Measurements from ENCODE around the gene GABBR2. TPM values are rescaled to one million over a fixed set of nuclear protein-coding genes. Genes with fewer than 3 reads are reported as not detected.

The GABBR2 gene
- polyA plus RNA-seq, 1 of the 3 experiments (the other 2 are of a cell fraction): not detected

GRCh38 chr9:98438666-98439065, 270.1 kb downstream of the GABBR2 start:
- WGBS (ENCODE audit: low lambda C conversion rate): 24% methylated on average over 3 of the region's 3 CpGs
- H3F3A ChIP-seq (replicated peaks; ENCODE audit: insufficient read depth): no peaks in the 10 kb centered on the region
- H3K79me2 ChIP-seq (ENCODE audit: insufficient read depth): no peaks in the 10 kb centered on the region
- ChIA-PET POLR2A (no interaction called here), CTCF (interaction anchor here (0.8 kb wide), 1 partner anchor 123 kb away, joined by 3 read pairs; no protein-coding TSS in a partner anchor)
- no peak overlapping the region for H3K27ac ChIP-seq (ENCODE audit: low read depth in 2 of 2, low read length in 1 of 2)
- no peaks in the 10 kb centered on the region for H3K9me2 ChIP-seq
- no peaks in the 10 kb centered on the region for H3K9me3 ChIP-seq
- no peak overlapping the region for H3K4me3 ChIP-seq (ENCODE audit: low read depth in 2 of 2, low read length in 1 of 2)
- H3K4me1 ChIP-seq (ENCODE audit: control insufficient read depth in 1 of 2, insufficient read depth in 2 of 2, low read depth in 1 of 2, low read length in 1 of 2): no peaks in the 10 kb centered on the region
- H3K9ac ChIP-seq: no peak overlapping the region
- H3K27me3 ChIP-seq (ENCODE audit: insufficient read depth): no peaks in the 10 kb centered on the region; the same call in 1 of the 2 replicates
- no peak for TF ChIP-seq FOSL2 (IDR thresholded peaks at IDR 0.05; ENCODE audit: borderline replicate concordance, low read depth)
- no peak for TF ChIP-seq RFX5 (IDR thresholded peaks at IDR 0.05; ENCODE audit: low read length)
- no peak for TF ChIP-seq JUND (IDR thresholded peaks at IDR 0.05)
- TF ChIP-seq MEF2A (IDR thresholded peaks at IDR 0.05; ENCODE audit: borderline replicate concordance, low read depth): no peak
- no peak for TF ChIP-seq MXI1 (IDR thresholded peaks at IDR 0.05; ENCODE audit: low read depth, low read length)
- TF ChIP-seq USF1 (IDR thresholded peaks at IDR 0.05; ENCODE audit: borderline replicate concordance, low read depth): no peak
- TF ChIP-seq EZH2phosphoT487 (IDR thresholded peaks at IDR 0.05; ENCODE audit: borderline replicate concordance, low read depth): no peak
- no peak for TF ChIP-seq POLR2AphosphoS5 (IDR thresholded peaks at IDR 0.05; ENCODE audit: low read depth, low read length)
- no peak for TF ChIP-seq RCOR1 (IDR thresholded peaks at IDR 0.05; ENCODE audit: low read length)
- TF ChIP-seq NFIC (IDR thresholded peaks at IDR 0.05; ENCODE audit: borderline replicate concordance): no peak
- no peaks in the 10 kb centered on the region for H3K36me3 ChIP-seq (replicated peaks in 1 of 2; ENCODE audit: control insufficient read depth in 1 of 2, insufficient read depth in 2 of 2, low read length in 1 of 2)
- no peak for DNase-seq
- H4K20me1 ChIP-seq (ENCODE audit: insufficient read depth): no peaks in the 10 kb centered on the region
- H3K4me2 ChIP-seq: no peak overlapping the region
- no peak overlapping the region for H2AFZ ChIP-seq (ENCODE audit: low read depth)

DNA sequence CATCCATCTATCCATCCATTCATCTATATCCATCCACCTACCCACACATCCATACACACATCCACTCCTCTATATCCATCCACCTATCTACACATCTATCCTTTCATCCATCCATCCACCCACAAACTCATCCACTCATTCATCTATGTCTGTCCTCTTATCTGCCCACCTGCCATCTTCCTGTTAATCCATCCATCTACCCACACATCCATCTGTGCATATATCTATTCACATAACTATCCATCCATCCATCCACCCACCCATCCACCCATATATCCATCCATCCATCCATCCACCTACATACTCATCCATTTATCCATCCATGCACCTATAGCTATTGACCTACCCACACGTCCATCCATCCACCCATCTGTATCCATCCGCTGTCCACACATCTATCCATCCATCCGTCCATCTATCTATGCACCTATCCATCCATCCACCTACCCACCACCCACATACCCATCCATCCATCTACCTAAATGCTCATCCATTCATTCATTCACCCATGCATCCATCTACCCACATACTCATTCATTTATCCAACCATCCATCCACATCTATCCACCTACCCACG, 271.2 kb downstream of the GABBR2 start:
- TF ChIP-seq USF2 (IDR thresholded peaks at IDR 0.05; ENCODE audit: borderline replicate concordance, low read depth, low read length) (no peak), POLR2AphosphoS5 (IDR thresholded peaks at IDR 0.05; ENCODE audit: low read depth, low read length) (no peak), NRF1 (IDR thresholded peaks at IDR 0.05; ENCODE audit: low read depth, low read length) (no peak), SIN3A (IDR thresholded peaks at IDR 0.05; ENCODE audit: borderline replicate concordance, low read depth, low read length) (no peak), FOXJ3 (CRISPR knock-in tag; IDR thresholded peaks at IDR 0.05) (no peak), YY1 (IDR thresholded peaks at IDR 0.05; ENCODE audit: low read depth) (no peak), PBX3 (IDR thresholded peaks at IDR 0.05) (no peak), TCF12 (IDR thresholded peaks at IDR 0.05) (no peak), RCOR1 (IDR thresholded peaks at IDR 0.05; ENCODE audit: low read length) (no peak), GATA2 (CRISPR knock-in tag; IDR thresholded peaks at IDR 0.05) (no peak), FOSL2 (IDR thresholded peaks at IDR 0.05; ENCODE audit: borderline replicate concordance, low read depth) (no peak), RXRA (IDR thresholded peaks at IDR 0.05; ENCODE audit: borderline replicate concordance, low read depth) (no peak), EZH2phosphoT487 (IDR thresholded peaks at IDR 0.05; ENCODE audit: borderline replicate concordance, low read depth) (no peak), TEAD4 (IDR thresholded peaks at IDR 0.05; ENCODE audit: borderline replicate concordance, insufficient read depth) (no peak), RAD21 (IDR thresholded peaks at IDR 0.05; ENCODE audit: low read length) (no peak), MXI1 (IDR thresholded peaks at IDR 0.05; ENCODE audit: low read depth, low read length) (no peak), RFX5 (IDR thresholded peaks at IDR 0.05; ENCODE audit: low read length) (no peak), MEF2A (IDR thresholded peaks at IDR 0.05; ENCODE audit: borderline replicate concordance, low read depth) (no peak)
- WGBS (ENCODE audit: low lambda C conversion rate): 32% methylated on average over 4 of the region's 4 CpGs
- no peaks in the 10 kb centered on the region; the same call in 1 of the 2 replicates for H3K27me3 ChIP-seq (ENCODE audit: insufficient read depth)

More for the DNA sequence above, 271.2 kb downstream of the GABBR2 start:
- POLR2A ChIA-PET: no interaction called here
- no peaks in the 10 kb centered on the region for H3K9me3 ChIP-seq
- H3K9me2 ChIP-seq: no peaks in the 10 kb centered on the region
- H3K9ac ChIP-seq: no peak overlapping the region
- H3K4me3 ChIP-seq (ENCODE audit: low read depth in 2 of 2, low read length in 1 of 2): no peak overlapping the region
- H3K4me2 ChIP-seq: no peak overlapping the region
- no peaks in the 10 kb centered on the region for H3K4me1 ChIP-seq (ENCODE audit: control insufficient read depth in 1 of 2, insufficient read depth in 2 of 2, low read depth in 1 of 2, low read length in 1 of 2)
- H3K79me2 ChIP-seq (ENCODE audit: insufficient read depth): no peaks in the 10 kb centered on the region
- DNase-seq: no peak
- no peaks in the 10 kb centered on the region for H4K20me1 ChIP-seq (ENCODE audit: insufficient read depth)
- no peak overlapping the region for H2AFZ ChIP-seq (ENCODE audit: low read depth)
- no peaks in the 10 kb centered on the region for H3F3A ChIP-seq (replicated peaks; ENCODE audit: insufficient read depth)
- no peaks in the 10 kb centered on the region for H3K36me3 ChIP-seq (replicated peaks in 1 of 2; ENCODE audit: control insufficient read depth in 1 of 2, insufficient read depth in 2 of 2, low read length in 1 of 2)
- CTCF ChIA-PET: no interaction called here
- H3K27ac ChIP-seq (ENCODE audit: low read depth in 2 of 2, low read length in 1 of 2): no peak overlapping the region
